Measurements from ENCODE around the gene HOXB1. TPM values are rescaled to one million over a fixed set of nuclear protein-coding genes. Genes with fewer than 3 reads are reported as not detected.

HOXB1 gene
- total RNA-seq, 4 donors from 2014 or later: not detected

DNA sequence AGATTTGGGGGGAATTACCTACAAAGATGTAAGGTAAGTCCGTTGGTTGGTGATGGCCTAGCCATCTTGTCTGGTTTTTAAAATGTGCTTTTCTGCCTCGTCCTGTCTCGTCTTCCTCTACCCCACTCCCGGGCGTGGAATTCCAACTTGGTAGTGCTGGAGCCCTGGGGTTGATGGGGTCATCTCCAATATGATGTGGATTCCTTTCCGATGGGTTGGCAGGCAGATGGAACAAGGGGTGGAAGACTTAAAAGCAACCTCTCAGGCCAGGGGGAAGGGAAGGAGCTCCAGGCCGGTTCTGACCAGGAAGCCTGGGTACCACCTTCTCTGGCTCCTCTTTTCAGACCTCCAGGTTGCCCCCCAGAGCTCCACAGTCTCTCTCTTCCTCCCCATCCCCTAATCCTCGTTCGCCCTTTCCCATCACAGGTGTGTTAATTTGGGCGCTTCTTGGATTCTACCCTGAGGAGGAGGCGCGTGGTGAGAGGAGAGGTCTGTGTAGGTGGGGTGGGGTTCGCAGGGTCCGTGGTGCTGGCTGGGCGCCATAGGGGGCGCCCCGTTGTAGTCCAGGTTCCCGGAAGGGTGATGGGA, 19.2 kb upstream of the HOXB1 start:
- peak overlapping the region; percentile 90 to 98 (median 96) for H3K27ac ChIP-seq
- ATAC-seq: no peak
- peaks cover 10 to 100% (median 38%) of the 10 kb centered on the region in 3 donors for H3K4me1 ChIP-seq
- H3K36me3 ChIP-seq: peaks cover 0 to 25% of the 10 kb centered on the region in 2 donors
- no peaks in the 10 kb centered on the region for H3K27me3 ChIP-seq
- no peak for TF ChIP-seq POLR2AphosphoS5 (IDR thresholded peaks at IDR 0.05)
- TF ChIP-seq, protein P1, sequence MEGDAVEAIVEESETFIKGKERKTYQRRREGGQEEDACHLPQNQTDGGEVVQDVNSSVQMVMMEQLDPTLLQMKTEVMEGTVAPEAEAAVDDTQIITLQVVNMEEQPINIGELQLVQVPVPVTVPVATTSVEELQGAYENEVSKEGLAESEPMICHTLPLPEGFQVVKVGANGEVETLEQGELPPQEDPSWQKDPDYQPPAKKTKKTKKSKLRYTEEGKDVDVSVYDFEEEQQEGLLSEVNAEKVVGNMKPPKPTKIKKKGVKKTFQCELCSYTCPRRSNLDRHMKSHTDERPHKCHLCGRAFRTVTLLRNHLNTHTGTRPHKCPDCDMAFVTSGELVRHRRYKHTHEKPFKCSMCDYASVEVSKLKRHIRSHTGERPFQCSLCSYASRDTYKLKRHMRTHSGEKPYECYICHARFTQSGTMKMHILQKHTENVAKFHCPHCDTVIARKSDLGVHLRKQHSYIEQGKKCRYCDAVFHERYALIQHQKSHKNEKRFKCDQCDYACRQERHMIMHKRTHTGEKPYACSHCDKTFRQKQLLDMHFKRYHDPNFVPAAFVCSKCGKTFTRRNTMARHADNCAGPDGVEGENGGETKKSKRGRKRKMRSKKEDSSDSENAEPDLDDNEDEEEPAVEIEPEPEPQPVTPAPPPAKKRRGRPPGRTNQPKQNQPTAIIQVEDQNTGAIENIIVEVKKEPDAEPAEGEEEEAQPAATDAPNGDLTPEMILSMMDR (IDR thresholded peaks at IDR 0.05): no peak
- TF ChIP-seq POLR2A (IDR thresholded peaks at IDR 0.05): no peak
- no peak for TF ChIP-seq EP300 (IDR thresholded peaks at IDR 0.05)
- WGBS, 2 donors (ENCODE audit: low coverage in 1 of 2): 55 to 90% methylated on average over 2 to 8 of the region's 18 CpGs
- peak overlapping the region in 1 of 2 donors; percentile 60 for H3K4me3 ChIP-seq
- H3K9me3 ChIP-seq: no peaks in the 10 kb centered on the region

- no peak for ATAC-seq
- Histone ChIP-seq H3K4me3 (no peak overlapping the region), H3K9me3 (no peaks in the 10 kb centered on the region), H3K36me3 (peaks cover 0 to 25% of the 10 kb centered on the region in 2 donors), H3K4me1 (peaks cover 11 to 98% (median 41%) of the 10 kb centered on the region in 3 donors), H3K27me3 (no peaks in the 10 kb centered on the region), H3K27ac (peak overlapping the region; percentile 90 to 98 (median 96))
- 32 to 35% methylated on average over 2 to 3 of the region's 3 CpGs for WGBS, 2 donors (ENCODE audit: low coverage in 1 of 2)
- no peak for TF ChIP-seq POLR2A (IDR thresholded peaks at IDR 0.05)
- TF ChIP-seq, protein P1 (IDR thresholded peaks at IDR 0.05): no peak
- TF ChIP-seq POLR2AphosphoS5 (IDR thresholded peaks at IDR 0.05): no peak
- no peak for TF ChIP-seq EP300 (IDR thresholded peaks at IDR 0.05)
These were observed 18.4 kb upstream of the HOXB1 start for GRCh38 chr17:48549281-48549630.

DNA sequence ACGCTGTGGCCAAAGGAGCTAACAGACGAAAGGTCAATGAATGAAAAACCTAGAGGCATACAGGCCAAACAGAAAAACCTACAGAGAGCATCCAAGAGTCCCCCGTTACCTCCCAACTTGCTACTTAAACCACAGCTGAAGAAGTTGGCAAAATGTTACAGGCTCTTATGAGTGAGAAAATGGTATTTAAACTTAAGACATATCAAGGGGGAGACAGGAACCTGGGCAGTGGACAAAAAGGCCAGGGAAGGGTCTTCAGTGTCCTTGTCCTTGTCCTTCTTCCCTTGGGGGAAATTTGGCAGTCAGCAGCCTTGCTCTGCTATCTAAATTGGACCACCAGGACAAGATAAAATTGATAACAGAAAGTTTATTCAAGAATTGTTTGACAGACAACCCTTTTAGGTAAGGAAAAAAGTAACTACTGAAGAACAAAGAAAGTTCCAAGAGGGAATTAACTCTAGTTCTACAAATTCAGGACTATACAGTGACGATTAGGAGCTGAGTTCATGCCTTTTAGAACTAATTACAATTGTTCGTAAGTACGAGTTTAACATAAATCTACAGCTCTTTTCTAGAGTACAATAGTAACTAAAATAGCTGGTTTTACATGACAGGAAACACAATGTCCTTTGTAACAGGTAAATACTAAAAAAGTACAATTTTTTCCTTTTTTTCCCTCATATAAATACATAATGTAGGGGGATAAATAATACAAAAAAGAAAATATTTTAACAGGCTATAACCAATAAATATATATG, 17.9 kb upstream of the HOXB1 start:
- Histone ChIP-seq H3K4me1 (peaks cover 11 to 92% (median 41%) of the 10 kb centered on the region in 3 donors), H3K27ac (peak overlapping the region; percentile 90 to 98 (median 96)), H3K9me3 (no peaks in the 10 kb centered on the region), H3K27me3 (no peaks in the 10 kb centered on the region), H3K4me3 (peak overlapping the region in 1 of 2 donors; percentile 38), H3K36me3 (peaks cover 0 to 25% of the 10 kb centered on the region in 2 donors)
- 32 to 34% methylated on average over 4 to 6 of the region's 6 CpGs for WGBS, 2 donors (ENCODE audit: low coverage in 1 of 2)
- no peak for TF ChIP-seq POLR2A (IDR thresholded peaks at IDR 0.05)
- TF ChIP-seq EP300 (IDR thresholded peaks at IDR 0.05): no peak
- TF ChIP-seq, protein P1 (IDR thresholded peaks at IDR 0.05): peak in 2 of 4 experiments; percentile 15 to 21
- no peak for TF ChIP-seq POLR2AphosphoS5 (IDR thresholded peaks at IDR 0.05)
- no peak for ATAC-seq

GRCh38 chr17:48547808-48548522, 17.2 kb upstream of the HOXB1 start:
- no peaks in the 10 kb centered on the region for H3K27me3 ChIP-seq
- H3K4me1 ChIP-seq: peaks cover 11 to 85% (median 41%) of the 10 kb centered on the region in 3 donors
- H3K4me3 ChIP-seq: peak overlapping the region; percentile 31 to 38
- TF ChIP-seq POLR2AphosphoS5 (IDR thresholded peaks at IDR 0.05) (no peak), POLR2A (IDR thresholded peaks at IDR 0.05) (no peak), EP300 (IDR thresholded peaks at IDR 0.05) (no peak)
- TF ChIP-seq, protein P1 (IDR thresholded peaks at IDR 0.05): no peak
- WGBS, 2 donors (ENCODE audit: low coverage in 1 of 2): 20 to 34% methylated on average over 14 to 19 of the region's 24 CpGs
- no peak for ATAC-seq
- H3K27ac ChIP-seq: peak overlapping the region; percentile 90 to 98 (median 96)
- no peaks in the 10 kb centered on the region for H3K9me3 ChIP-seq
- H3K36me3 ChIP-seq: peaks cover 0 to 30% of the 10 kb centered on the region in 2 donors
